CD4-positive, alpha-beta T cell treated with Interleukin-17A for 1 hour (primary cell): ENCODE measurements around the gene CKMT2.
"Not testable (repeated sequence)": the region's sequence is repeated elsewhere in the genome, so short reads cannot be mapped to it uniquely, and the experiment has no call there.

Experiments
- DNase-seq: peaks from one replicate; pipeline ENCODE4 v3.0.0-alpha.2; 2020

The CKMT2 gene

DNA sequence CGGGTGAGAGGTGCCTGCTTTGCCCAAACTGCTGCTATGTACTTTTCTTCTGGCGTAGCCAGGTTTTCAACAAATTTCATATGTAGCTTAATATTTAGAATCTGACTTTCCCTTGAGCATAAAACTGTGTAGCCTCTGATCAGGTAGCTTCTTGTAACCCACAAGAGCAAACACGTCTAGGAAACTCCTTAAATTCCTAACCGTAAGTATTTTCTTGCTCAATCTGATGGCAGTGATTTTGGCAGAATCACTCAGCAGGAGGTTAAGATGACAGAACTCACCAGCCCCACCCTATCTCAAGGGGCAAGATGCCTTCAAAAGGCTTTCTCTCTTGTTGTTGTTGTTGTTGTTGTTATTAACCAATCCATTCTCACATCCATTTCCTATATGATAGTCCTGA is 20.8 kb downstream of the CKMT2 start:
- no peak for DNase-seq

DNA sequence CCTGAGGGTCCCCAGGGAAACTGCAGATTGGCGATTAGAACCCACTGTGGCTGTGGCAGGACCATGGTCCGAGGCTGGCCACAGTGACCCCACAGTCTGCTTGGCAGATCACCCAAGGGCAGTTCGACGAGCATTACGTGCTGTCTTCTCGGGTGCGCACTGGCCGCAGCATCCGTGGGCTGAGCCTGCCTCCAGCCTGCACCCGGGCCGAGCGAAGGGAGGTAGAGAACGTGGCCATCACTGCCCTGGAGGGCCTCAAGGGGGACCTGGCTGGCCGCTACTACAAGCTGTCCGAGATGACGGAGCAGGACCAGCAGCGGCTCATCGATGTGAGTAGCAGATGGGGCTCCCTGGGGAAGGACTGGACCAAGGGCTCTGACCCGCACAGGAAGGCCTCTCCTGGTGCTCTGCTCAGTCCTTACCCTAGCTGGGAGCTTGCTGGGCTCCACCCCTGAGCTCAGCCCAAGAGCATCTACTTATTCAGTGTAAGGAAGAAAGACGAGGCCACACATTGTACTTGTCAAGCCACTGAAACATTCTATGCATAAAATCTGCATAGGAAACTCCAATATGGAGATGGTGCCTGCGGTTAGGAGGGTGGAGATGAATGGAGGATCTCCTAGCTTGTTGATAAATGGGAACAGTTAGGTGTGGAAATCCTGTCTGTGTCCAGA is 21.9 kb downstream of the CKMT2 start:
- DNase-seq, result no peak

DNA sequence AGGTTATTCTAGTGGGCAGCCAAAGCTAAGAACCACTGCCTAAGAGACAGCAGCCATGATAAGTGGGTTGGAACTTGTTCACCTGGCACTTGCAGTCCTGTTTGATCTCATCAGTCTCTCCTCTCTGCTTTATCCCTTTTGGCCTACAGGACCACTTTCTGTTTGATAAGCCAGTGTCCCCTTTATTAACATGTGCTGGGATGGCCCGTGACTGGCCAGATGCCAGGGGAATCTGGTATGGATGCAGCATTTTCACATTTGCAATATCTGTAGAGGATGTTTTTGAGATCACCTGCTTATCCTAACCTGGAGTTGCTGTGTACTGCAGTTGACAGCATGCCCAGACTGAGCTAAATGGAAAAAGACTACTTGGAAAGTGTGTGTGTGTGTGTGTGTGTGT is 23.6 kb downstream of the CKMT2 start:
- no peak for DNase-seq

DNA sequence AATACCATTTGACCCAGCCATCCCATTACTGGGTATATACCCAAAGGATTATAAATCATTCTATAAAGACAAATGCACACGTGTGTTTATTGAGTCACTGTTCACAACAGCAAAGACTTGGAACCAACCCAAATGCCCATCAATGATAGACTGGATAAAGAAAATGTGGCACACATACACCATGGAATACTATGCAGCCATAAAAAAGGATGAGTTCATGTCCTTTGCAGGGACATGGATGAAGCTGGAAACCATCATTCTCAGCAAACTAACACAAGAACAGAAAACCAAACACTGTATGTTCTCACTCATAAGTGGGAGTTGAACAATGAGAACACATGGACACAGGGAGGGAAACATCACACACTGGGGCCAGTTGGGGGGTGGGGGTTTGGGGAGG is 29.7 kb downstream of the CKMT2 start:
- DNase-seq, result not testable (repeated sequence)

DNA sequence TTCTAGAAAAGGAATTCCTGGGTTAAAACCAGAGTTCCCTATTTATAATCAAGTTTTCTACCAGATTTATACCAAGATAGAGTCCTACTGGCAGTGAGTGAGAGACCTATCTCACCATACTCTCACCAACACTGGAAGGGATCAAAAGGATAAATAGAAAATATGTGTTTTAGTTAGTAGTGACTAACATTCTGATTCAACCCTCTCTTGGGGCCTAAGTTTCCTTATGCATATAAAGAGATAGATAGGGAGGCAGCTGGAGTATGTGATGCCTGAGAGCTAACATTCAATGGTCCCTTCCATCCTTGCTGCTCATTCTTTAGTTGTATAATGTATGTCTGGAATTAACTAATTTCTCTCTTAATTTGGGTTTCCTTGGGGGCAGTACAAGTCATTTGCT is 32.0 kb downstream of the CKMT2 start:
- no peak for DNase-seq

DNA sequence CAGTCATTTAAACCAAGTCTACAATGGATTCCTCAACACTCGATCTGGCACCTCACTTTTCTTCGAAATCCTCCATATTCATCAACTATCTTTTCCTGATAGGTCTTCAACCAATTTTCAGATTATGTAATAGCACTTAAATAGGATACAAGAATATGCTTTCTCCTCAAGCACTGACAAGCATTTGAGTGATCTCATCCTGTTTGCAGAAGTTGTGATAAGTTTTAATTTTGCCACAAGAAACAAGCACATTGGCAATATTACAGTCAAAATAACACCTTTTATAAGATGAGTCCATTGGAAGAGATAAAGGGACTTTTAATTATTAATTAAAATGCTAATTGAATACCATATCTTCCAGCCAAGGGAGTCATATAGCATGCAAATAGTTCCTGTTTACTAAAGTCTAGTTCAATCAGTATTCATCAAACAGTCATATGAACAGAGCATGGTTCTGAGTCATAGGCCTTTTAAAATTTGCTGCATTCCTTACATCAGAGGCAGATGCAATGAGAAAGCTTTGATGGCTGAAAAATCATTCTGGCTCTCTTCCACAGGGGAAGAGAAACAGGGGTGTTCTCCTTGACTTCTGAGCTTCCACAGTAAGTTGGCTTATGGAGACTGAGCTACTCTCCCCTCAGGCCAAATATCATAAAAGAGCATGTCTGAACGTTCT is 35.5 kb downstream of the CKMT2 start:
- DNase-seq, result no peak

DNA sequence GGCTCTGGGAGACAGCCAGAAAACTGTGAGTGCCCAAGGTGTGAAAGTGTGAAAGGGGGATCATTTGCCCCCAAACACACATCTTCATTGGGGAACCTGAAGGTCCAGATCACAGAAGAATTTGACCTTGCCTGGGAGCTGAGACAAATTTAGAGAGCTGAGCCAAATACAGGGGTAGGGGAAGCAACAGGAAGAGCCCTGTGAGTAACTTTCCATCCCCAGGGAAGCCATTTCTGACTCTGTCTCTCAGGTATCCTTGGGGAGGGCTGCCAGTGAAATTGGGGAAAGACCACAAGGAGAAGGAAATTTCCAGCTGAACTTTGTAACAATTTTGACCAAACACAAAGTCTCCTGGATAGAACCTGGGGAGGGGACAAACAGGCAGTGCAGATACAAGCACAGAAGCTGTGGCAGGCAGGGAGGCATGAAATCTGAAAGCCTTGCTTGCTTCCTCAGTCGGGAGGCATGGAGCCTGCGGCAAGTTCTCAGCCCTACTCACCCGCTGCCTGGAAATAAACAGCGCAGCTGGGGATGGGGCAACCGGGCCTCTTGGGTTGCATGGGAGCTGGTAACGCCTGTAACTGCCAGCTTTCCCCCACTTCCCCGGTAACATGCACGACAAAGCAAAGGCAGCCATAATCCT is 36.8 kb downstream of the CKMT2 start:
- no peak for DNase-seq

DNA sequence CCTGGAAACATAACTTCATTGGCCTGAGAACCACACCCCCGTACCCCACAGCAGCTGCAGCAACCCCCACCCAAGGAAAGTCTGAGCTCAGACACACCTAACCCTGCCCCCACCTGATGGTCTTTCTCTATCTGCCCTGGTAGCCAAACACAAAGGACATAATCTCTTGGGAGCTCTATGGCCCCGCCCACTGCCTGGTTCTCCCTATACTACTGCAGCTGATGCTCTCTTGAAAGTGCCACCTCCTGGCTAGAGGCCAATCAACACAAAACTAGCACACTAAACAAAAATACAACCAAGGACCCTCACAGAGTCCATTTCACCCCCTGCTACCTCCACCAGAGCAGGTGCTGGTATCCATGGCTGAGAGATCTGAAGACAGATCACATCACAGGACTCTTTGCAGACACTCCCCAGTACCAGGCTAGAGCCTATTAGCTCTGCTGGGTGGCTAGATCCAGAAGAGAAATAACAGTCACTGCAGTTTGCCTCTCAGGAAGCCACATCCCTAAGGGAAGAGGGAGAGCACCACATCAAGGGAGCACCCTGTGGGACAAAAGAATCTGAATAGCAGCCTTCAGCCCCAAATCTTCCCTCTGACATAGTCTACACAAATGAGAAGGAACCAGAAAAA is 37.4 kb downstream of the CKMT2 start:
- DNase-seq, result not testable (repeated sequence)

DNA sequence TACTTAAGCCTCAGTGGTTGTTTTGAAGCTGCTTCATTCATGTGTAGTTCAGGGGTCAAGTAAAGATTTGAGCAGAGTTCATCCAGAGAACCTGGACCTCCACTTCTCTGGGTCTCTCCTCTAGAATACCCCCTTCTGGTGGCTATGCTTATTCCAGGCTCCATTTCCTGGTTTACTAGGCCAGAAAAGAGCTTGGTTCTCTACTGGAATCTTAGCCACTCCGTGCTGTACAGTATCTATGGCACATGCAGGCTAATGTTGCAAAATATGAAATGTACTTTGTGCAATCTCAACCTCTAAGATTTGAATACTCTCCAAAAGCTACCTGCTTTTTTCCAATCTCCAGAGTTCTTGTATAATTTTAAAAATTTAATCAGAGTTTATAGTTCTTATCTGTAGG is 50.9 kb downstream of the CKMT2 start:
- DNase-seq, result no peak

DNA sequence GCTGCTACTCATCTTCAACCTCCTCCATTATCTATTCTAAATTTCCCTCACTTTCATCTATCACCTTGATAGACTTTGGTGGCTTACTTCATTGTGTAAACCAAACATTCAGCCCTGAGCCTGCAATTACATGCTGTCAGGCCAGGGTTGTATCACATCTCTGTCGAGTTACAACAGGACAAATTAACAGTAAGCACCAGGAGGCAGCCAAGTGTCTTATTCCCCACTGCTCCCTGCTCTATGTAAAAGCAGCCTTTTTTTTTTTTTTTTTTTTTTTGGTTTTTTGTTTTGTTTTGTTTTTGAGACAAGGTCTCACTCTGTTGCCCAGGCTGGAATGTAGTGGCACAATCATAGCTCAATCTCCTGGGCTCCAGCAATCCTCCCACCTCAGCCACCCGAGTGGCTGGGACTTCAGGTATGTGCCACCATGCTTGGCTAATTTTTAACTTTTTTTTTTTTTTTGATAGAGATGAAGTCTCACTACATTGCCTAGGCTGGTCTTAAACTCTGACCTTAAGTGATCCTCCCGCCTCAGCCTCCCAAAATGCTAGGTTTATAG is 53.0 kb downstream of the CKMT2 start:
- DNase-seq, result no peak

DNA sequence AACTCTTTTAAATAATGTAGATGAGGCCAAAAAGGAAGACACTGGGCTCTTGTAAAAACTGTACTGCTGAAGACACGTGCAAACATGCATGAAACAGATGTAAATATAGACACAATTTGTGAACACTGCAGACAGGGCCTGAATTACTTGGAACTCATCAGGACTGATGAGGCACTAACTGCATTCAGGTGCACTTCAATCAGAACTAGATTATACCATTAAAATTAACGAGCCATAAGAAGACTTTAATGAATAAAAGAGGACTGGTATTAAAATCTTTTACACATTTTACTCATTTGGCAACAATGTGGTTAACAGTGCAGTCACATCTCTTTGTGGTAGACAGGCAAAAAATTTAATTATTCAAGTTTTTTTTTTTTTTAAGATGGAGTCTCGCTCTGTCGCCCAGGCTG is 54.9 kb downstream of the CKMT2 start:
- no peak for DNase-seq

DNA sequence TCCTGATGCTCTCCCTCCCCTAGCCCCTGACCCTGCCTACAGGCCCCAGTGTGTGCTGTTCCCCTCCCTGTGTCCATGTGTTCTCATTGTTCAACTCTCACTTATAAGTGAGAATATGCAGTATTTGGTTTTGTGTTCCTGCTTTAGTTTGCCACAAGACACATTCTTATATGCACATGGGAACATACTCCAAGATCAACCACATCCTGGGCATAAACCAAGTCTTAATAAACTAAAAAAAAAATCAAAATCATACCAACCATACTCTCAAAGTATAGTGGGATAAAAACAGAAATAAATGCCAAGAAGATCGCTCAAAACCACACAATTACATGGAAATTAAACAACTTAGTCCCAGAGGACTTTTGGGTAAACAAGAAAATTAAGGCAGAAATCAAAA is 57.0 kb downstream of the CKMT2 start:
- no peak for DNase-seq

DNA sequence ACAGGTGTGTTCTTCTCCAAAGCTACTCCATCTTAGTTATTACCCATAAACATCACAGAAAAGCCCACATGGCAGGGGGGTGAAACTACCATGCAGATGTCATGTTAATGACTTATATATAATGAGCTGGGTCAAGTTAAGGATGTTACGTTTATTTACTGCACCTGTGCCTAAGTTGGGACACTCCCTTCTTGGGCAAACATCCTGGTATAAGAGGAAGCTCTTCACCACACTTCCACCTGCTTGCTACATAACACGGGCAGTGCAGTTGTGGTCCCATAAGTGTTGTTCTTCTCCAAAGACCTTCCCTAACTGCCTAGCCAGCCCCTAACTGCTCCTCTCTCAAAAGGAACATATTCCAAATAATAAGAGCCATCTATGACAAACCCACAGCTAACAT is 59.0 kb downstream of the CKMT2 start:
- peak; percentile 10 for DNase-seq

DNA sequence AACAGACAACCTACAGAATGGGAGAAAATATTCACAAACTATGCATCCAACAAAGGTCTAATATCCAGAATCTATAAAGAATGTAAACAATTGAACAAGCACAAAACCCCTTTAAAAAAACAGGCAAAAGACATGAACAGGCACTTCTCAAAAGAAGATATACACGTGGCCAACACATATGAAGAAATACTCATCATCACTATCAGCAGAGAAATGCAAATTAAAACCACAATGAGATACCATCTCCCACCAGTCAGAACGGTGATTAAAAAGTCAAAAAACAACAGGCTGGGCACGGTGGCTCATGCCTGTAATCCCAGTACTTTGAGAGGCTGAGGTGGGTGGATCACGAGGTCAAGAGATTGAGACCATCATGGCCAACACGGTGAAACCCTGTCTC is 60.9 kb downstream of the CKMT2 start:
- not testable (repeated sequence) for DNase-seq

DNA sequence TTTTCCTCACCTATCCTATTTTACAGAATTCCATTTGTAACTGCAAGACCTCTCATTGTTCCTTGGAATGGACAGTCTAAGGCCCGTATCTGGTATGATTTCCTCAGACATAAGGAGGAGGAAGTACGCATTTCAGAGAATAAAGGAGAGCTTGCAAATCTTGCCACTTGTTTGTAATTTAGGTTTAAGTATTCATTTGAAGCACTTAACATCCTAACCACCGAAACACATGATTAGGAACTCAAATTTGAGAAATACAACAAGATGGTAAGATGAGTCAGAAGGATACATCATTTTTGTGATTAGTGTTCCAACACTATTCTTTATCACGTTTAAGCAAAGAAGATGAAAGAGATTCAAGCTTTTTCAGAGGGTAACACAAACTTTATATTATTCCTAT is 64.4 kb downstream of the CKMT2 start:
- DNase-seq, result no peak

DNA sequence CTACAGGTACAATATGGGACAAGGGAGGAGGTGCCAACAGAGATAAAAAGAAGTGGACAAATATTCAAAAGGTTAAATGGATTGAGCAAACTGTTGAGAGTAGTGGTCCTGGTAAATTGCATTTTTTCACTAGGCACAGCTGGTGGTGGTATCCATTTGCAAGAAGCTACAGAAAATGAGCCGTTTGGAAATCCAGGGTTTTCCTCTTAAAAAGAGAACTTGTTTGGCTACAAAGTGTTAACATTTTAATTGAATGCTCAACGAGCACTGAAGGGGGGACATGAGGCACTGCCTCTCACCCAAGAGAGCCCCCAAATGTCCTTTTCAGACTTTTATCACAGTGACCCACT is 67.8 kb downstream of the CKMT2 start:
- no peak for DNase-seq

DNA sequence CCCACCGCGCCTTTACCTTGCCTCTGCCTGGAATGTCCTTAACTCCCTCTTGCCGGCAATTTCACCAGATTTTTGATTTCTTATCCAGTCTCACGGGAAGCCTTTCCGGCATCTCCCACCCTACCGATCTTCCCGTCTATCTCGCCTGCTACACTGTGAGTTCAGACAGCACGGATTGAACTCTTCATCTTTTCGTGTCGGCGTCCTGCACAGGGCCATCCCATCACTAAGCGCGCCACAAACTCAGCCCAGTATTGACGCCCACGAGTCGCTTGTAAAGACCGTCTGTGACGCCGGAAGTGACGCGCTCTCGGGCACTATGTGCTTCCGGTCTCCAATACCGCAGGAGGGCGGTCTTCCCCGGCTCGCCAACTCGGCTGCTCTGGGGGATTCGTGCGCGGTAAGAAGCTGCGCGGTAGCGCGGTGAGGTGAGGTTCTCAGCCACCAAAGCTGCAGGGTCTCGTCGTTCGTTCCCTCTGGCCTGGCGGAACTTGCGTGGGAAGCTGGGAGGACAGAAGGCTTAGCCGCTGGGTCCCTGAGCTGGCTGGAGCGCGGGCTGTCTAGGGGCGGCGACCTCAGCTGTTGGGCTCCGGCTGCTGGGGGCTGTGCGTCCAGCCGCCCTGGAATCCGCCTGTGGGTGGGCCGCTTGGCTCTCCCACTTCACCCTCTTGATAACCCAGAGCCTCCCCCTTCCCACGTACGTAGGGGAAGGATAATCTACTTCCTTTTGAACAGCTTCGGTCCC is 68.3 kb downstream of the CKMT2 start, which contains the start of gene ZCCHC9:
Gene ZCCHC9 (plus strand): TSS at position 317 of the 745 bp plus-strand sequence. CDS start 3,171 bp downstream, outside the sequence.
- peak; percentile 94 for DNase-seq

DNA sequence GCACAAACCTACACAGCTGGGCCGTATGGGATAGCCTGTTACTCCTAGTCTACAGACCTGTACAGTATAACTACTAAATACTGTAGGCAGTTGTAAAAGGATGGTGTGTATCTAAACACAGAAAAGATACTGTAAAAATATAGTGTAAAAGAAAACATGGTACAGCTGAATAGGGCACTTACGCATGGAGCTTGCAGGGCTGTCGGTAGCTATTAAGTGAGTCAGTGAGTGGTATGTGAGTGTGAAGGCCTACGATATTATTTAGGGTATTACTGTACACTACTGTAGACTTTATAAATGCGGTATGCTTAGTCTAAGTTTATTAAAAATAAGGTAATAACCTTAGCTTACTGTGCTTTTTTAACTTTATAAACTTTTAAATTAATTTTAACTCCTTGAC is 69.5 kb downstream of the CKMT2 start:
- no peak for DNase-seq

DNA sequence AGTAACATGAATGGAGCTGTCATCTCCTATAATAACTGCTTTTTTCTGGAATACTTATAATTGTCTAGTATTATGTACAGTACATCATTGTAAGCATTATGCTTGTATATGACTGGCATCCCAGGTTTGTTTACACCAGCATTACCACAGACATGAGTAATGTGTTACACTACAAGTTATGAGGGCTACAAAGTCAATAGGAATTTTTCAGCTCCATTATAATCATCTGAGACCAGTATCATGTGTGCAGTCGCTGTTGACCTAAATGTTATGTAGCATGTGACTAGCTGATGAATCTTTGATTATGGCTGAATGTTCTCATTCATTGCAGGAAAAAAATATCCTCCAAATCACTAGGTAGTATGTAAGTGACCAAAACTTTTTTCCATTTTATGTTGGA is 70.4 kb downstream of the CKMT2 start:
- DNase-seq, result no peak

DNA sequence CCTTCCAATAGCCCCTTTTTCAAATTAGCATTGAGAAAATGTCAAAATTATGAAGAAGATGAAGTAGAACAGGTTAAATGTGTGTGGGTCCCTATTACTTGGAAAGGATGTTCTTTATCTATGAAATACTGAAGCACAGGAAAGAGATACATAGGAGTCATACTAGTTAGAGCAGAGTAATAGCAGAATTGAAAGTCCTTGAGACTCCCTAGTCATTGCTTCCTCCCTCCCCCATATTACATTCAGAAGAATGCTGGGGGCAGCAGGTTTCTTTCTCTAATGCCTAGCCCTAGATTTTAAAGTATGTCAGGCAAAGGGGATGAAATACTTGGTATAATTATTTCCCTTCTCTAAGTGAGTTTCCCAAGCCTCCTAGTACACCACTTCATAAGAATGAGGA is 72.7 kb downstream of the CKMT2 start:
- no peak for DNase-seq

DNA sequence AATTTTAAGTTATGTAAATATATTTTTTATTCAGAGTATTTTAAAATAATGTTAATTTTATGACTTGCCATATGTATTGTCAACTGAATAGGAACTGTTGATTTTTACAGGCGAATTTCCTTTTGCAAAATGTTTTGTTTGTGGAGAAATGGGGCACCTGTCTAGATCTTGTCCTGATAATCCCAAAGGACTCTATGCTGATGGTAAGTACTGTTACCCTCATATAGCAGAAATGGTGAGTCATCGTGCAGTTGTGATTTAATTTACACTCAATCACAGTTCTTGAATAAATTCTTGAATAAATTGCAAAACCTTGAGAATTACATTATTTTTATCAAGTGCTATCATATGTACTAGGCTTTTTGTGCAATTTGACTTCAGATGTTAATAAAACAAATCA is 75.7 kb downstream of the CKMT2 start:
- no peak for DNase-seq

DNA sequence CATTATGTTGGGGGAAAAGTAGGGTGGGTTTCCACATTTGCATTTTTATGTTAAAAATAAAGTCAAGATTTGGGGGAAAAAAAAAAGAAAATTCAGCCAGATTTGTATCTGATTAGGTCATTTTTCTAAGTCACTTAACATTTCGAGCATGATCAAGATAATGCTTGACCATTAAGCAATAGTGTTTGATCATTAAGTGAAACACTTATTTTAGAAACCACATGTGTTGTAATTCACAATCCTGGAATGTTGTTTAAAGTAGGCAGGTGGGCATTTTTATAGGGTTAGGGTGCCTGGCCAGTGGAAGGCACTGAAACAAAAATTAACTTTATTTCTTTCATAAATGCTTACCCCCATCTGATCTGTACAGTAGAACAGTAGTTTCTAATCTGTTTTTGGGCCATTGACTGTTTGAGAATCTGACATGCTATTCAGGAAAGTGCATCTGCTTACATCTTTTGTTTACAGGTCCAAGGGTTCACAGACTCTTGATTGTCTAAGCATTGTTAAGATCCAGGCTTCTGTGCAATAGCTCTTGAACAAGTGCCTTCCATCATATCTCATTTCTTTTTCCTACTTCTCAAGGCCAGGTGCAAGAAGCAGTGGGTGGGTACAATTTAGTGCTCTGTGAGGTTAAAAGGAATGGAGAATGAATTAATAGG is 77.4 kb downstream of the CKMT2 start:
- no peak for DNase-seq
